ENCODE results near the gene MICAL1.

MICAL1 gene

GRCh38 chr6:109447878-109448555 is 7.6 kb downstream of the MICAL1 start:
- no peak overlapping the region for H3K4me3 ChIP-seq (ENCODE audit: low read depth, low read length)
- no peaks in the 10 kb centered on the region for H3K9me3 ChIP-seq (ENCODE audit: insufficient read depth, low read depth, low read length)
- no peaks in the 10 kb centered on the region for H3K27me3 ChIP-seq (ENCODE audit: insufficient read depth, low read length)
- no peak overlapping the region for H4K91ac ChIP-seq (ENCODE audit: low read depth, low read length)
- H3K79me2 ChIP-seq (ENCODE audit: control insufficient read depth, insufficient read depth, low read length, poor library complexity), result no peaks in the 10 kb centered on the region
- no peak overlapping the region for H2BK120ac ChIP-seq (ENCODE audit: insufficient read depth, low read length, poor library complexity)
- peaks cover 63 to 74% of the 10 kb centered on the region in 2 experiments for H3K36me3 ChIP-seq (ENCODE audit: control insufficient read depth in 1 of 2, insufficient read depth in 2 of 2, low read length in 2 of 2)
- H3K79me1 ChIP-seq (ENCODE audit: low read length), result no peaks in the 10 kb centered on the region
- no peak overlapping the region for H3K18ac ChIP-seq (ENCODE audit: low read length)
- WGBS (ENCODE audit: extremely low coverage, insufficient coverage, insufficient read length), result no CpG with 5 or more reads among the region's 8 CpGs
- no peak overlapping the region for H3K9ac ChIP-seq (ENCODE audit: low read length)
- no peak for DNase-seq
- H3K4ac ChIP-seq (ENCODE audit: low read depth, low read length), result no peak overlapping the region
- H3K27ac ChIP-seq (ENCODE audit: low read depth, low read length), result no peak overlapping the region
- H4K12ac ChIP-seq (ENCODE audit: low read depth, low read length), result no peak overlapping the region
- no peak overlapping the region for H3K14ac ChIP-seq (ENCODE audit: low read length)
- H2BK12ac ChIP-seq (ENCODE audit: low read length), result no peak overlapping the region
- no peak overlapping the region for H3K4me2 ChIP-seq (ENCODE audit: low read length)
- H3K23ac ChIP-seq (ENCODE audit: low read length), result no peak overlapping the region
- no peak overlapping the region for H2BK5ac ChIP-seq (ENCODE audit: low read depth, low read length, poor library complexity)
- H3K4me1 ChIP-seq (ENCODE audit: control insufficient read depth in 1 of 2, insufficient read depth in 2 of 2, low read length in 2 of 2), result no peaks in the 10 kb centered on the region
- H4K8ac ChIP-seq (ENCODE audit: low read depth, low read length), result no peak overlapping the region
- no peak overlapping the region for H2AK5ac ChIP-seq (ENCODE audit: low read length)
- no peak overlapping the region for H2AFZ ChIP-seq (ENCODE audit: insufficient read depth, low read length, poor library complexity)

DNA sequence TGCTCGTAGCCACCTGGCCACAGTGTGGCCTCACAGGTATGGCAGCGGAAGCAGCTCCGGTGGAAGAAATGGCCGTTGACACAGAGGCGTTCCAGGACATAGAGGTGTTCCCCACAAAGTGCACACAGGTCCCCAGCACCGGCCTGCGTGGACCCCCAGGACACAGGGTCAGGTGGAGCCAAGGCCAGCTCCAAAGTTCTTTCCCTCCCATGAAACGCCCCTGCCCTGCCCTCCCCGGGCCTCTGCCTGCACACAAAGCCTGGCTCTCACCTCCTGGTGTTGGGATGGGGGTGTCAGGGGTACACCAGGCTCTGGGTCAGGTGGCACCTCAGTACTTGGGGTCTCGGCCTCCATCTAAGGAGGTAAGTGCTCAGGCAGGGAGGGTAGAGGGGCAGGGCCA is 8.5 kb downstream of the MICAL1 start:
- Histone ChIP-seq H2AFZ (ENCODE audit: insufficient read depth, low read length, poor library complexity) (no peak overlapping the region), H3K79me2 (ENCODE audit: control insufficient read depth, insufficient read depth, low read length, poor library complexity) (no peaks in the 10 kb centered on the region), H3K4me1 (ENCODE audit: control insufficient read depth in 1 of 2, insufficient read depth in 2 of 2, low read length in 2 of 2) (peaks cover under 1% of the 10 kb centered on the region in 2 experiments)

GRCh38 chr6:109446541-109446940 is 9.0 kb downstream of the MICAL1 start:
- H3K4ac ChIP-seq (ENCODE audit: low read depth, low read length), result no peak overlapping the region
- no peak overlapping the region for H2AFZ ChIP-seq (ENCODE audit: insufficient read depth, low read length, poor library complexity)
- H3K27me3 ChIP-seq (ENCODE audit: insufficient read depth, low read length), result no peaks in the 10 kb centered on the region
- peaks cover 4 to 6% of the 10 kb centered on the region in 2 experiments for H3K4me1 ChIP-seq (ENCODE audit: control insufficient read depth in 1 of 2, insufficient read depth in 2 of 2, low read length in 2 of 2)
- H3K9me3 ChIP-seq (ENCODE audit: insufficient read depth, low read depth, low read length), result no peaks in the 10 kb centered on the region
- no peak overlapping the region for H3K27ac ChIP-seq (ENCODE audit: low read depth, low read length)
- no peak overlapping the region for H3K18ac ChIP-seq (ENCODE audit: low read length)
- no peak overlapping the region for H4K8ac ChIP-seq (ENCODE audit: low read depth, low read length)
- H3K4me3 ChIP-seq (ENCODE audit: low read depth, low read length), result no peak overlapping the region
- no peak overlapping the region for H3K23ac ChIP-seq (ENCODE audit: low read length)
- peaks cover 58 to 71% of the 10 kb centered on the region in 2 experiments for H3K36me3 ChIP-seq (ENCODE audit: control insufficient read depth in 1 of 2, insufficient read depth in 2 of 2, low read length in 2 of 2)
- no peak overlapping the region for H2BK120ac ChIP-seq (ENCODE audit: insufficient read depth, low read length, poor library complexity)
- H3K4me2 ChIP-seq (ENCODE audit: low read length), result no peak overlapping the region
- WGBS (ENCODE audit: extremely low coverage, insufficient coverage, insufficient read length), result no CpG with 5 or more reads among the region's 8 CpGs
- H2BK12ac ChIP-seq (ENCODE audit: low read length), result no peak overlapping the region
- no peak overlapping the region for H4K91ac ChIP-seq (ENCODE audit: low read depth, low read length)
- no peak overlapping the region for H2AK5ac ChIP-seq (ENCODE audit: low read length)
- H3K79me1 ChIP-seq (ENCODE audit: low read length), result no peaks in the 10 kb centered on the region
- no peak overlapping the region for H4K12ac ChIP-seq (ENCODE audit: low read depth, low read length)
- H3K79me2 ChIP-seq (ENCODE audit: control insufficient read depth, insufficient read depth, low read length, poor library complexity), result no peaks in the 10 kb centered on the region
- no peak overlapping the region for H3K9ac ChIP-seq (ENCODE audit: low read length)
- no peak overlapping the region for H3K14ac ChIP-seq (ENCODE audit: low read length)
- no peak overlapping the region for H2BK5ac ChIP-seq (ENCODE audit: low read depth, low read length, poor library complexity)
- no peak for DNase-seq

More for the DNA sequence above, 8.5 kb downstream of the MICAL1 start:
- Histone ChIP-seq H3K36me3 (ENCODE audit: control insufficient read depth in 1 of 2, insufficient read depth in 2 of 2, low read length in 2 of 2) (peaks cover 63 to 76% of the 10 kb centered on the region in 2 experiments), H3K4me2 (ENCODE audit: low read length) (no peak overlapping the region), H3K4ac (ENCODE audit: low read depth, low read length) (no peak overlapping the region), H3K23ac (ENCODE audit: low read length) (no peak overlapping the region), H3K27ac (ENCODE audit: low read depth, low read length) (no peak overlapping the region), H2BK5ac (ENCODE audit: low read depth, low read length, poor library complexity) (no peak overlapping the region), H3K79me1 (ENCODE audit: low read length) (no peaks in the 10 kb centered on the region), H4K8ac (ENCODE audit: low read depth, low read length) (no peak overlapping the region), H3K14ac (ENCODE audit: low read length) (no peak overlapping the region), H2BK12ac (ENCODE audit: low read length) (no peak overlapping the region), H3K9ac (ENCODE audit: low read length) (no peak overlapping the region), H3K9me3 (ENCODE audit: insufficient read depth, low read depth, low read length) (no peaks in the 10 kb centered on the region), H3K18ac (ENCODE audit: low read length) (no peak overlapping the region), H2AK5ac (ENCODE audit: low read length) (no peak overlapping the region), H3K4me3 (ENCODE audit: low read depth, low read length) (no peak overlapping the region), H2BK120ac (ENCODE audit: insufficient read depth, low read length, poor library complexity) (no peak overlapping the region), H4K12ac (ENCODE audit: low read depth, low read length) (no peak overlapping the region), H3K27me3 (ENCODE audit: insufficient read depth, low read length) (no peaks in the 10 kb centered on the region), H4K91ac (ENCODE audit: low read depth, low read length) (no peak overlapping the region)
- WGBS (ENCODE audit: extremely low coverage, insufficient coverage, insufficient read length), result no CpG with 5 or more reads among the region's 10 CpGs
- DNase-seq, result no peak

DNA sequence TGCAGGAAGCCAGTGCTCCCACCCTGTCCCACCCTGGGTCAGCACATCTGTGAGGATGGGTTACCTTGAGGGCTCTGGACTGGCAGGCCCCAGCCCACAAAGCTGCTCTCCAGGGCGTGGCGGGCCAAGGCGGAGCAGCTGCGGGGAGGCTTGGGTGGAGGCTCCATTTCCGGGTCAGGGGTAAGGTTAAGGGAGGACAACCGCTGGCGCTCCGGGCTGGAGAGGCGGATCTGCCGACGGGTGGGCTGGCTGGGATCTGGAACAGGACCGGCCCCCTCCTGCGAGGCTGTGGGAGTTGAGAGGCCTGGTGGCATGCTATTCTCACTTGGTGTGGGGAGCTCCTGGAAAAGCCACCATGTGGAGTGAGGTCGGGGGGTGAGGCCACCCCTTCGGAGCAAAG is 9.5 kb downstream of the MICAL1 start:
- Histone ChIP-seq H3K27ac (ENCODE audit: low read depth, low read length) (no peak overlapping the region), H2BK12ac (ENCODE audit: low read length) (no peak overlapping the region), H3K4me3 (ENCODE audit: low read depth, low read length) (no peak overlapping the region), H3K4me1 (ENCODE audit: control insufficient read depth in 1 of 2, insufficient read depth in 2 of 2, low read length in 2 of 2) (peaks cover 7 to 9% of the 10 kb centered on the region in 2 experiments), H3K14ac (ENCODE audit: low read length) (no peak overlapping the region), H2BK5ac (ENCODE audit: low read depth, low read length, poor library complexity) (no peak overlapping the region), H4K91ac (ENCODE audit: low read depth, low read length) (no peak overlapping the region), H3K4ac (ENCODE audit: low read depth, low read length) (no peak overlapping the region), H2BK120ac (ENCODE audit: insufficient read depth, low read length, poor library complexity) (no peak overlapping the region), H2AFZ (ENCODE audit: insufficient read depth, low read length, poor library complexity) (no peak overlapping the region), H3K9ac (ENCODE audit: low read length) (no peak overlapping the region), H3K9me3 (ENCODE audit: insufficient read depth, low read depth, low read length) (no peaks in the 10 kb centered on the region), H3K27me3 (ENCODE audit: insufficient read depth, low read length) (no peaks in the 10 kb centered on the region), H4K12ac (ENCODE audit: low read depth, low read length) (no peak overlapping the region), H3K4me2 (ENCODE audit: low read length) (no peak overlapping the region), H2AK5ac (ENCODE audit: low read length) (no peak overlapping the region), H3K79me1 (ENCODE audit: low read length) (peaks cover 1% of the 10 kb centered on the region), H3K36me3 (ENCODE audit: control insufficient read depth in 1 of 2, insufficient read depth in 2 of 2, low read length in 2 of 2) (peaks cover 55 to 68% of the 10 kb centered on the region in 2 experiments), H3K23ac (ENCODE audit: low read length) (no peak overlapping the region), H3K79me2 (ENCODE audit: control insufficient read depth, insufficient read depth, low read length, poor library complexity) (peaks cover 1% of the 10 kb centered on the region), H4K8ac (ENCODE audit: low read depth, low read length) (no peak overlapping the region), H3K18ac (ENCODE audit: low read length) (no peak overlapping the region)
- WGBS (ENCODE audit: extremely low coverage, insufficient coverage, insufficient read length), result no CpG with 5 or more reads among the region's 15 CpGs
- no peak for DNase-seq

Measured in trophoblast cell (in vitro differentiated cells and primary cell).